K562 (cell line): ENCODE data around the gene ERCC1. TPM values are rescaled to one million over a fixed set of nuclear protein-coding genes. Genes with fewer than 3 reads are reported as not detected.

Experiments
- ATAC-seq: fragments of 200-7000 bp; cut with Tn5 transposase; 3 replicates; pipeline ENCODE4 v1.9.1; 2020; ENCODE audit warnings: moderate library complexity
- BruUV-seq: library from RNA; stranded (reverse); fragments of 400-500 nt; replicated peaks from 2 replicates; lab custom pipeline; 2021; lab: Mats Ljungman, UMichigan
- CTCF ChIA-PET: fragments of 300-600 bp; formaldehyde crosslinking; extraction: SDS; loops from one replicate; lab custom pipeline; 2021; ENCODE audit warnings: low intra/inter-chr PET ratio; lab: Yijun Ruan, JAX
- POLR2A ChIA-PET: fragments of 300-600, 350-650 bp; sonication (Branson Sonifier 250); formaldehyde crosslinking; extraction: SDS; loops from one replicate; lab custom pipeline; 2021; ENCODE audit warnings: antibody characterized with exemption, inconsistent platforms; lab: Yijun Ruan, JAX
- DNase-seq, 4 experiments: peaks; one replicate each; pipeline versions ENCODE4 v3.0.0 to v3.0.0-alpha.2; 2011 to 2018; ENCODE audit warnings: low spot score in 3 of 4, mixed read lengths in 3 of 4; ENCODE audit errors: extremely low read depth in 1 of 4
- FAIRE-seq: peaks from 2 replicates; lab custom pipeline; 2011; peaks lifted over from hg19 to GRCh38; lab: Jason Lieb, UNC
- H2AFZ ChIP-seq: 2 replicates; pipeline ENCODE4 v1.6.0; 2011; ENCODE audit warnings: low read depth, low read length, control low read depth, inconsistent platforms
- H3K27ac ChIP-seq: fragments of 200-600 bp; 3 replicates; pipeline ENCODE4 v1.8.0; 2011; ENCODE audit warnings: low read depth, mild to moderate bottlenecking, control low read depth, inconsistent platforms, low read length, moderate library complexity, mixed read lengths; ENCODE audit errors: extremely low read depth
- H3K27me3 ChIP-seq, 2 experiments: fragments of 300-600 bp in 1 of 2; 2 replicates in 1 of 2; 3 replicates in 1 of 2; pipeline versions ENCODE4 v1.6.0 to v1.8.0; 2011; ENCODE audit warnings: inconsistent platforms in 2 of 2, low read length in 2 of 2, mild to moderate bottlenecking in 1 of 2, mixed read lengths in 1 of 2, moderate library complexity in 1 of 2; ENCODE audit not compliant: control insufficient read depth in 2 of 2, insufficient read depth in 2 of 2
- H3K36me3 ChIP-seq: fragments of 300-600 bp; 3 replicates; pipeline ENCODE4 v1.8.0; 2011; ENCODE audit warnings: mild to moderate bottlenecking, low read length, inconsistent platforms; ENCODE audit not compliant: control insufficient read depth, insufficient read depth
- H3K4me1 ChIP-seq, 2 experiments: fragments of 200-600 bp in 1 of 2; replicated peaks in 1 of 2; 2 replicates in 1 of 2; 3 replicates in 1 of 2; pipeline versions ENCODE4 v1.5.1 to v1.8.0; 2011; ENCODE audit warnings: inconsistent platforms in 2 of 2, low read length in 2 of 2, mild to moderate bottlenecking in 1 of 2, mixed read lengths in 1 of 2, moderate library complexity in 1 of 2; ENCODE audit not compliant: control insufficient read depth in 2 of 2, insufficient read depth in 2 of 2
- H3K4me2 ChIP-seq: 2 replicates; pipeline ENCODE4 v1.6.1; 2011; ENCODE audit warnings: low read length, control low read depth, inconsistent platforms, mixed read lengths; ENCODE audit not compliant: insufficient read depth
- H3K4me3 ChIP-seq: fragments of 200-600 bp; sonication (generic), shearing (Covaris generic); 2 replicates; pipeline ENCODE4 v1.5.1; 2016; ENCODE audit warnings: control low read depth, inconsistent platforms
- H3K79me2 ChIP-seq: fragments of 200-600 bp; 3 replicates; pipeline ENCODE4 v1.8.0; 2011; ENCODE audit warnings: low read length, inconsistent platforms; ENCODE audit not compliant: control insufficient read depth, insufficient read depth
- H3K9ac ChIP-seq, 2 experiments: 2 replicates each; pipeline versions ENCODE4 v1.6.0 to v1.6.1; 2011; ENCODE audit warnings: low read depth in 2 of 2, low read length in 2 of 2, control low read depth in 1 of 2, inconsistent platforms in 1 of 2, mild to moderate bottlenecking in 1 of 2, mixed read lengths in 1 of 2; ENCODE audit not compliant: insufficient read depth in 1 of 2
- H3K9me1 ChIP-seq: one replicate; pipeline ENCODE4 v1.6.0; 2011; ENCODE audit warnings: inconsistent platforms, mild to moderate bottlenecking, low read length, moderate library complexity; ENCODE audit not compliant: control insufficient read depth, insufficient read depth
- H3K9me3 ChIP-seq: replicated peaks from 2 replicates; pipeline ENCODE4 v1.5.1; 2011; ENCODE audit warnings: low read depth, low read length, inconsistent platforms; ENCODE audit not compliant: control insufficient read depth, insufficient read depth
- H4K20me1 ChIP-seq: replicated peaks from 2 replicates; pipeline ENCODE4 v1.6.1; 2011; ENCODE audit warnings: low read length, inconsistent platforms, mixed read lengths; ENCODE audit not compliant: control insufficient read depth, insufficient read depth
- ZKSCAN3 ChIP-seq: fragments of 250-450 bp; sonication (Bioruptor Pico); IDR thresholded peaks from 2 replicates; pipeline ENCODE4 v1.4.0; 2020
- WGBS: fragments of 100-300 bp; shearing (Covaris generic); methylation state at CpG from one replicate; pipeline ENCODE4 v1.1.6; 2016; ENCODE audit warnings: low coverage, mixed read lengths; ENCODE audit not compliant: insufficient coverage; ENCODE audit errors: missing lambda C conversion rate; 5-methylcytosine and 5-hydroxymethylcytosine counted together
- in situ Hi-C: fragments of 300-500 bp; cut with MboI; formaldehyde crosslinking; loops from 4 replicates; pipeline ENCODE4 v1.15.0; 2018; ENCODE audit warnings: inconsistent platforms, mixed read lengths
- intact Hi-C: fragments of 100-400 bp; cut with micrococcal nuclease; formaldehyde crosslinking; loops from 2 replicates; pipeline ENCODE4 v1.14.2; 2022
- polyA plus RNA-seq, 8 experiments: library from polyadenylated mRNA; depleted of rRNA in 4 of 8; stranded (reverse) in 5 of 8; unstranded in 3 of 8; fragments of >200 nt; fragmentation: Nextera tagmentation in 2 of 8; fragmentation: Illumina TruSeq in 1 of 8; extraction: Ambion mirVana in 2 of 8; extraction: Trizol in 1 of 8; gene quantifications; 2 replicates each; pipeline versions ENCODE4 v1.2.1 to v1.2.3, GENCODE V29; 2011 to 2014; ENCODE audit warnings: inconsistent platforms in 1 of 8, missing spikeins in 1 of 8
- total RNA-seq, 7 experiments: library from RNA; depleted of rRNA in 6 of 7; stranded (reverse); fragments of >200 nt in 6 of 7; fragmentation: Illumina TruSeq in 2 of 7; extraction: Trizol in 2 of 7; gene quantifications; 2 replicates each; pipeline versions ENCODE4 v1.2.1 to v1.2.3, GENCODE V29; 2011 to 2021; ENCODE audit warnings: low replicate concordance in 1 of 7
- TF ChIP-seq, protein P1 (sequence below): sonication (generic); formaldehyde crosslinking; IDR thresholded peaks from 2 replicates; pipeline ENCODE4 v1.8.1; 2023; ENCODE audit warnings: mild to moderate bottlenecking, missing genetic modification reagents

Gene ERCC1
- total and polyA plus RNA-seq, 9 of the 15 experiments (the other 6 are each of a cell fraction or from before 2014, with no cell fraction given): 9.3 to 92.6 (median 60.0) TPM

DNA sequence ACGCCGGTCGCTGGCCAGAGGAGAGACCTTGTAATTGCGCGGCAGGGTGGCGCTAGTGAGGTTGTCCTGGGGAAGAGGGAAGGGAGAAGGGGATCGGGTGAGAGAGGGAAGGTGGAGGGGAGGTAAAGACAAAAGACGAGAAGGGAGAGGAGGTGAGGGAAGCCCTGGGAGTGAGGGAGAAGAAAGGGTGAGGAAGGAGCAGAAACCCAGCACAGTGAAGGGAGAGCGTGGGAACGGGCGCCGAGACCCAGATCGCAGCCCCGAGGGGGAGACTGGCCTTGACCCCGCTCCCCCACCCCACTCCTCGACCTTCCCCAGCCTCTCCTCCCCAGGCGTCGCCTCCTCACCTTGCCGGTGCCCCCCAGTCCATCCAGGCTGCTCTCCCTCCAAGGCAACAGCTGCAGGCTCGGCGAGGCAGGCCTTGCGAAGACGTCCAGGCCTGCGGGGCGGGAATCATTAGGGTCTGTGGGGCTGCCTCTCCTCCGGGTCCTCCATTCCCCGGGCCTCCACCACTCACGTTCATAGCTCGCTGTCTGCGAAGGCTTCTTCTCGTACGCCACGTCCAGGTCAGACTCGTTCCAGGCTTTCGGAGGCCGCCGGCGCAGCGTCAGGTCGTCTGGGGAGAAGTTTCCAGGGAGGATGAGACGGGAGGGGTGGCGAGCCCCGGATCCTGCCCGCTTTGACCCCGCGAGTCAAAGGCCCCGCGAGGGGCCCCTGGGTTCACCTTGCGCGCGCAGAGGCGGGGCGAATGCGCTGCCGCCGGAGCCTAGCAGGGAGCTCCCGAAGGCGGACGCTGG lies 27.7 kb downstream of the ERCC1 start:
- POLR2A ChIA-PET: interaction anchor here (0.6 to 1.3 kb wide), 3 partner anchors 10 to 224 kb away, joined by 3 to 4 read pairs (median 3); no protein-coding TSS in a partner anchor
- H3K36me3 ChIP-seq: 0 out of 3 replicates have a peak, but pooled peaks cover 2% of the 10 kb centered on the region
- H3K9me1 ChIP-seq: no peaks in the 10 kb centered on the region
- H3K27me3 ChIP-seq: no peaks in the 10 kb centered on the region
- no TSS peak for BruUV-seq
- H4K20me1 ChIP-seq: no peaks in the 10 kb centered on the region
- FAIRE-seq (no peak), ATAC-seq (no peak), DNase-seq (peak in 1 of 4 experiments; percentile 3)
- no peak overlapping the region for H3K4me2 ChIP-seq
- H3K4me1 ChIP-seq: peaks cover 0 to 36% of the 10 kb centered on the region in 2 experiments; a peak in 3 of 5 replicates
- no peak for TF ChIP-seq ZKSCAN3 (CRISPR knock-in tag)
- TF ChIP-seq, protein P1, sequence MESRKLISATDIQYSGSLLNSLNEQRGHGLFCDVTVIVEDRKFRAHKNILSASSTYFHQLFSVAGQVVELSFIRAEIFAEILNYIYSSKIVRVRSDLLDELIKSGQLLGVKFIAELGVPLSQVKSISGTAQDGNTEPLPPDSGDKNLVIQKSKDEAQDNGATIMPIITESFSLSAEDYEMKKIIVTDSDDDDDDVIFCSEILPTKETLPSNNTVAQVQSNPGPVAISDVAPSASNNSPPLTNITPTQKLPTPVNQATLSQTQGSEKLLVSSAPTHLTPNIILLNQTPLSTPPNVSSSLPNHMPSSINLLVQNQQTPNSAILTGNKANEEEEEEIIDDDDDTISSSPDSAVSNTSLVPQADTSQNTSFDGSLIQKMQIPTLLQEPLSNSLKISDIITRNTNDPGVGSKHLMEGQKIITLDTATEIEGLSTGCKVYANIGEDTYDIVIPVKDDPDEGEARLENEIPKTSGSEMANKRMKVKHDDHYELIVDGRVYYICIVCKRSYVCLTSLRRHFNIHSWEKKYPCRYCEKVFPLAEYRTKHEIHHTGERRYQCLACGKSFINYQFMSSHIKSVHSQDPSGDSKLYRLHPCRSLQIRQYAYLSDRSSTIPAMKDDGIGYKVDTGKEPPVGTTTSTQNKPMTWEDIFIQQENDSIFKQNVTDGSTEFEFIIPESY (CRISPR knock-in tag): peak; percentile 49; the same call in 1 of the 2 replicates
- H3K9me3 ChIP-seq: no peaks in the 10 kb centered on the region
- in situ Hi-C loops (no loop called here), intact Hi-C loops (no loop called here)
- CTCF ChIA-PET: no interaction called here
- H3K9ac ChIP-seq: no peak overlapping the region
- no peak overlapping the region for H3K4me3 ChIP-seq
- H3K27ac ChIP-seq: no peak overlapping the region
- no peak overlapping the region for H2AFZ ChIP-seq
- no peaks in the 10 kb centered on the region; the same call in 2 of the 3 replicates for H3K79me2 ChIP-seq
- whole genome bisulfite sequencing: 94% methylated on average over 40 of the region's 59 CpGs
